Measurements from ENCODE around the gene SUGCT.

DNA sequence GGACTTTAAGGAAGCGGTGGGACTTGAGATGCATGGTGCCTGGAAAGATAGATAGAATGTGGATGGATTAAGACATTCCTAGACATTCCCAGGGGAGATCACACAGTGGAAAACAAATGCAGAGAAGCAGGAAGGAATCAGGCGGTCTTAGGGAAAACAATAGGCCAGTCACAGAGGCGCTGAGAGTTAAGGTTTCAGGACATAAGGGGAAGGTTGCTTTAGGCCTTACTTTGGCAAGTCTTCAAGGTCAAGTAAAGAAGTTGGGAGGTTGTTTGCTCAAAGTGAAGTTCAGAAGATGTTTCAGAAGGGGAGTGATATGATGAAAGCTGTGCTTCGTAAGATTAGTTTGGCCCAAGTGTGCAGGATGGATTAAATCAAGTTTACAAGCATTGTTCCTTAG is 109.4 kb downstream of the SUGCT start:
- TF ChIP-seq EZH2phosphoT487 (IDR thresholded peaks at IDR 0.05; ENCODE audit: low read length) (no peak), CTCF (IDR thresholded peaks at IDR 0.05; ENCODE audit: low read length) (no peak), EZH2 (optimal IDR thresholded peaks at IDR 0.05; ENCODE audit: low read depth, low read length) (no peak)
